HL-60 (cell line): ENCODE data around the gene NT5C2.

Experiments
- DNase-seq, 2 experiments: peaks; one replicate each; pipeline ENCODE4 v3.0.0-alpha.2; 2010 to 2020; ENCODE audit warnings: low read depth in 1 of 2, low spot score in 1 of 2
- H3K27ac ChIP-seq: fragments of 250-450 bp; sonication (Bioruptor Pico); replicated peaks from 2 replicates; pipeline ENCODE4 v1.5.1; 2020; ENCODE audit warnings: mild to moderate bottlenecking, moderate library complexity
- H3K27me3 ChIP-seq: fragments of 250-450 bp; sonication (Bioruptor Pico); 2 replicates; pipeline ENCODE4 v1.5.1; 2021; ENCODE audit warnings: mild to moderate bottlenecking, moderate library complexity; ENCODE audit not compliant: insufficient read depth, poor library complexity, severe bottlenecking
- H3K4me3 ChIP-seq: replicated peaks from 2 replicates; pipeline ENCODE4 v1.5.1; 2011; ENCODE audit warnings: mild to moderate bottlenecking, control low read depth, low read length; ENCODE audit not compliant: insufficient read depth
- GABPA ChIP-seq: IDR thresholded peaks from 2 replicates; pipeline ENCODE4 v1.6.1; 2012; ENCODE audit warnings: low read depth
- POLR2AphosphoS5 ChIP-seq: IDR thresholded peaks from 2 replicates; pipeline ENCODE4 v1.6.1; 2012; ENCODE audit warnings: low read depth
- SPI1 ChIP-seq: IDR thresholded peaks from 2 replicates; pipeline ENCODE4 v1.6.1; 2012; ENCODE audit warnings: low read depth, mild to moderate bottlenecking, borderline replicate concordance
- TF ChIP-seq, protein P1 (sequence below): IDR thresholded peaks from one replicate; pipeline ENCODE4 v1.5.1; 2011; ENCODE audit warnings: low read length, control low read depth, inconsistent platforms; ENCODE audit not compliant: insufficient read depth
- TF ChIP-seq, protein P2 (sequence below): IDR thresholded peaks from 2 replicates; pipeline ENCODE4 v1.6.1; 2012; ENCODE audit warnings: low read depth; ENCODE audit not compliant: insufficient replicate concordance

Gene NT5C2

DNA sequence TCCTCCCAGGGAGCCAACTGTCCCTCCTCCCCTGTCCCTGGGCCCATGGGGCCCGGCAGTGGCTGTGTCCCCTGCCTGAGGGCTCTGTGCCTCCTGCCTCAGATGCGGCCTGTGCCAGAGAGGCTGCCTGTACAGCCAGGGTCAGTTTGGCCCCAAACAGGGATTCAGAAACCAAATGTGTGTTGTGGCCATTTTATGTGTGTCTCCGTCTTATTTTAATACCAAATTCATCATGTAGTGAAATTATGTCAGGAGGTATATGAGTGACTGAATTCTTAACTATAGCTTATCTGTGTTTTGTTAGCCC is 114.8 kb downstream of the NT5C2 start:
- no peak for DNase-seq
- no peaks in the 10 kb centered on the region for H3K27me3 ChIP-seq
- TF ChIP-seq, protein P1, sequence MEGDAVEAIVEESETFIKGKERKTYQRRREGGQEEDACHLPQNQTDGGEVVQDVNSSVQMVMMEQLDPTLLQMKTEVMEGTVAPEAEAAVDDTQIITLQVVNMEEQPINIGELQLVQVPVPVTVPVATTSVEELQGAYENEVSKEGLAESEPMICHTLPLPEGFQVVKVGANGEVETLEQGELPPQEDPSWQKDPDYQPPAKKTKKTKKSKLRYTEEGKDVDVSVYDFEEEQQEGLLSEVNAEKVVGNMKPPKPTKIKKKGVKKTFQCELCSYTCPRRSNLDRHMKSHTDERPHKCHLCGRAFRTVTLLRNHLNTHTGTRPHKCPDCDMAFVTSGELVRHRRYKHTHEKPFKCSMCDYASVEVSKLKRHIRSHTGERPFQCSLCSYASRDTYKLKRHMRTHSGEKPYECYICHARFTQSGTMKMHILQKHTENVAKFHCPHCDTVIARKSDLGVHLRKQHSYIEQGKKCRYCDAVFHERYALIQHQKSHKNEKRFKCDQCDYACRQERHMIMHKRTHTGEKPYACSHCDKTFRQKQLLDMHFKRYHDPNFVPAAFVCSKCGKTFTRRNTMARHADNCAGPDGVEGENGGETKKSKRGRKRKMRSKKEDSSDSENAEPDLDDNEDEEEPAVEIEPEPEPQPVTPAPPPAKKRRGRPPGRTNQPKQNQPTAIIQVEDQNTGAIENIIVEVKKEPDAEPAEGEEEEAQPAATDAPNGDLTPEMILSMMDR, result no peak
- no peak for TF ChIP-seq POLR2AphosphoS5
- no peak for TF ChIP-seq GABPA
- TF ChIP-seq, protein P2, sequence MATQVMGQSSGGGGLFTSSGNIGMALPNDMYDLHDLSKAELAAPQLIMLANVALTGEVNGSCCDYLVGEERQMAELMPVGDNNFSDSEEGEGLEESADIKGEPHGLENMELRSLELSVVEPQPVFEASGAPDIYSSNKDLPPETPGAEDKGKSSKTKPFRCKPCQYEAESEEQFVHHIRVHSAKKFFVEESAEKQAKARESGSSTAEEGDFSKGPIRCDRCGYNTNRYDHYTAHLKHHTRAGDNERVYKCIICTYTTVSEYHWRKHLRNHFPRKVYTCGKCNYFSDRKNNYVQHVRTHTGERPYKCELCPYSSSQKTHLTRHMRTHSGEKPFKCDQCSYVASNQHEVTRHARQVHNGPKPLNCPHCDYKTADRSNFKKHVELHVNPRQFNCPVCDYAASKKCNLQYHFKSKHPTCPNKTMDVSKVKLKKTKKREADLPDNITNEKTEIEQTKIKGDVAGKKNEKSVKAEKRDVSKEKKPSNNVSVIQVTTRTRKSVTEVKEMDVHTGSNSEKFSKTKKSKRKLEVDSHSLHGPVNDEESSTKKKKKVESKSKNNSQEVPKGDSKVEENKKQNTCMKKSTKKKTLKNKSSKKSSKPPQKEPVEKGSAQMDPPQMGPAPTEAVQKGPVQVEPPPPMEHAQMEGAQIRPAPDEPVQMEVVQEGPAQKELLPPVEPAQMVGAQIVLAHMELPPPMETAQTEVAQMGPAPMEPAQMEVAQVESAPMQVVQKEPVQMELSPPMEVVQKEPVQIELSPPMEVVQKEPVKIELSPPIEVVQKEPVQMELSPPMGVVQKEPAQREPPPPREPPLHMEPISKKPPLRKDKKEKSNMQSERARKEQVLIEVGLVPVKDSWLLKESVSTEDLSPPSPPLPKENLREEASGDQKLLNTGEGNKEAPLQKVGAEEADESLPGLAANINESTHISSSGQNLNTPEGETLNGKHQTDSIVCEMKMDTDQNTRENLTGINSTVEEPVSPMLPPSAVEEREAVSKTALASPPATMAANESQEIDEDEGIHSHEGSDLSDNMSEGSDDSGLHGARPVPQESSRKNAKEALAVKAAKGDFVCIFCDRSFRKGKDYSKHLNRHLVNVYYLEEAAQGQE, result no peak
- TF ChIP-seq SPI1, result no peak
- H3K4me3 ChIP-seq, result no peak overlapping the region
- no peak overlapping the region for H3K27ac ChIP-seq

DNA sequence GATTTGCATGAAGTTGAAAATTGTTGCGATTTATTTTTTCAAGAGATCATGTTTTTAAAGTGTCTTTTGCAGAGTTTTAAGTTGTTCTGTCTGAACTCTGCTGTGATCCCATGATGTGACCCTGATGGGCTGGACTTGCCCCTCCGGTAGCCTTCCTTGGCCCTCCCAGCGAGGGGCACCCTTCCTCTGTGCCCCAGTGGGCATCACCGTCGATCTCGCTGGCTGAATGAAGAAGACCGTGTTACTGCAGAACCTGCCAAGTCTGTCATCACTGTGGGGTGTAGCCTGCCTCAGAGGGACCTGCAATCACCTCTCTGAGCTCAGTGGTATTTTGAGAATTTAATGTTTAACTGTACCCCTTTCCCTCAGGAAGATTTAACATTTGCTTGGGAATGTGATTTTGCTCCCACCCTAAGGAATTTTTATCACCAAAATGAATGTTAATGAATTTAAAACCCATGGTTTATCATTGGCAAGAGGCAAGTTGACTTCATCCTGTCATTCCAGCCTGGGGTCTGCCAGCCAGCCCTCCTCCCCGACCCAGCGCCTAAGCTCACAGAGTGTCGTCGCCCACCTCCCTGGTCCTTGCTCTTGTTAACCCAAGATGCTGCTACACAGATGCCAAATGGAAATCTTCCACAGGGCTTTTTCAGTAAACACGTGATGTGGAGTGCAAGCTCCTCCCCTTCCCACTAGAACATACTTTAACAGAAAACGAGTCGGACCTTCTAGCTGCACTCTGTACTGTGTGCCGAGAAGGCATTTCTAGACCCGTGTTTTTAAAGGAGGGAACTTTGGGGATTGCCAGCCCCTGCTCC is 115.4 kb downstream of the NT5C2 start:
- H3K27ac ChIP-seq, result no peak overlapping the region
- TF ChIP-seq POLR2AphosphoS5 (no peak), GABPA (no peak), SPI1 (no peak)
- TF ChIP-seq, protein P1, result no peak
- TF ChIP-seq, protein P2, result no peak
- no peaks in the 10 kb centered on the region for H3K27me3 ChIP-seq
- no peak for DNase-seq
- H3K4me3 ChIP-seq, result no peak overlapping the region

DNA sequence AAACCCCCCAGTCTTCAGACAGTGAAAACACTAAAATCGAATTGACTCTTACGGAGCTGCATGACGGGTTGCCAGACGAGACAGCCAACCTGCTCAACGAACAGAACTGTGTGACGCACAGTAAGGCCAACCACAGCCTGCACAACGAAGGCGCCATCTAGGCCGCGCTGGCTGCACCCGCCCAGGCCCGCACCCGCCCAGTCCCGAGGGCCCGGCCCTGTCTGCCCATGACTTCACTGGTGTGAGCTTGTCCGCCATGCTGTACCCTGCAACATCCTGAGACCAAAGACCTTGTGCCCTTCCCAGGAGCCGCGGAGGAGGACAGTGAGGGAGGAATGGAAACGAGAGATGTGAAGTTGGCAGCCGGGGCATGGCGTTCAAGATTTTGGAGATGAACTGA is 116.1 kb downstream of the NT5C2 start:
- H3K27ac ChIP-seq, result no peak overlapping the region
- no peaks in the 10 kb centered on the region for H3K27me3 ChIP-seq
- no peak for TF ChIP-seq SPI1
- TF ChIP-seq GABPA, result no peak
- TF ChIP-seq, protein P1, result no peak
- no peak for TF ChIP-seq POLR2AphosphoS5
- TF ChIP-seq, protein P2, result no peak
- DNase-seq, result no peak
- no peak overlapping the region for H3K4me3 ChIP-seq
